ENCODE measurements around the gene JAK1. TPM values are rescaled to one million over a fixed set of nuclear protein-coding genes. Genes with fewer than 3 reads are reported as not detected.

Gene JAK1
- total RNA-seq, 1 donor from 2014 or later, result 110 TPM

DNA sequence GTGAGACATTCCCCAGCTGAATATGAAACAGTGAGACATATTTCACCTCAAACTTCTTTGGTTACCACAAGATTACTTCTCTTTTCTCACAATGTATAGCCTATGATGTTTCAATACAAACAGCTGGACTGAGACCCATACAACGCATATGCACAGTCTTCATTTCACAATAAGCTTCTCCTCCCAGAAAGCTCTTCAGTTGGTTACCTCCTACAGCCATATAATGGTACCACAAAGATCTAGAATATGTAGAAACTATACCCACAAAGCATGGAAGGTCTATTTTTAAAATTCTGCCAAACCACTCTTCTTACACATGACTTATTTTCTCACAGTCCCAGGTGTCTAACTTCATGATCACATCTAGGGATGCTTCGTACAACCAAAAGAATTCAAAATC is 70.8 kb downstream of the JAK1 start:
- no peak for DNase-seq (ENCODE audit: low read depth)
- TF ChIP-seq, protein P1, sequence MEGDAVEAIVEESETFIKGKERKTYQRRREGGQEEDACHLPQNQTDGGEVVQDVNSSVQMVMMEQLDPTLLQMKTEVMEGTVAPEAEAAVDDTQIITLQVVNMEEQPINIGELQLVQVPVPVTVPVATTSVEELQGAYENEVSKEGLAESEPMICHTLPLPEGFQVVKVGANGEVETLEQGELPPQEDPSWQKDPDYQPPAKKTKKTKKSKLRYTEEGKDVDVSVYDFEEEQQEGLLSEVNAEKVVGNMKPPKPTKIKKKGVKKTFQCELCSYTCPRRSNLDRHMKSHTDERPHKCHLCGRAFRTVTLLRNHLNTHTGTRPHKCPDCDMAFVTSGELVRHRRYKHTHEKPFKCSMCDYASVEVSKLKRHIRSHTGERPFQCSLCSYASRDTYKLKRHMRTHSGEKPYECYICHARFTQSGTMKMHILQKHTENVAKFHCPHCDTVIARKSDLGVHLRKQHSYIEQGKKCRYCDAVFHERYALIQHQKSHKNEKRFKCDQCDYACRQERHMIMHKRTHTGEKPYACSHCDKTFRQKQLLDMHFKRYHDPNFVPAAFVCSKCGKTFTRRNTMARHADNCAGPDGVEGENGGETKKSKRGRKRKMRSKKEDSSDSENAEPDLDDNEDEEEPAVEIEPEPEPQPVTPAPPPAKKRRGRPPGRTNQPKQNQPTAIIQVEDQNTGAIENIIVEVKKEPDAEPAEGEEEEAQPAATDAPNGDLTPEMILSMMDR (conservative IDR thresholded peaks at IDR 0.05; ENCODE audit: low read depth, low read length), result no peak

DNA sequence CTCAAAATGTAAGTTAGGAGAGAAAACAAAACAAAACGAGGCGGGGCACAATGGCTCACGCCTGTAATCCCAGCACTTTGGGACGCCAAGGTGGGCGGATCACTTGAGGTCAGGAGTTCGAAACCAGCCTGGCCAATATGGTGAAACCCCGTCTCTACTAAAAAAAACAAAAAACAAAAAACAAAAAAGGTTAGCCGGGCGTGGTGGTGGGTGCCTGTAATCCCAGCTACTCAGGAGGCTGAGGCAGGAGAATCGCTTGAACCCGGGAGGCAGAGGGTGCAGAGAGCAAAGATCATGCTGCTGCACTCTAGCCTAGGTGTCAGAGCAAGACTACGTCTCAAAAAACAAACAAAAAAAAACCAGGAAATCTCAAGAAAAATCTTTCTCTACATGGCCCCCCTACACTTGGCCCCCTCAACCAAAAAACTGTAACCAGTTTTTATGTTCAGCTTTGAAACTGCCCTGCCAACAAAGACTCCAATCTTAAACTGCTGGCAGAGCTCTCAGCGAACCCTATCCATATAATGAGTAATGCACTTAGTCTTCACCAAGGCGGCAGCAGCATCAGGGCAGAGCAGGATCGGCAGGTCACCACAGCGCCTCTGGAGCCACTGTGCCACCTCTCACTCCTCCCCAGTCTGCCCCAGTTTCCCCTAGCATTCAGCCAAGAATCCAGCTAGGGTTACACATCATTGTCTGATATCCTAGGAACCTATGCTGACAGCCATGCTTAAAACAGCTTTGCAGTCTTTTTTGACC is 71.7 kb downstream of the JAK1 start:
- TF ChIP-seq, protein P1 (conservative IDR thresholded peaks at IDR 0.05; ENCODE audit: low read depth, low read length), result peak; percentile 14
- H3K4me3 ChIP-seq (ENCODE audit: low read depth, low read length), result no peak overlapping the region
- DNase-seq (ENCODE audit: low read depth), result no peak

More for the DNA sequence above, 70.8 kb downstream of the JAK1 start:
- H3K4me3 ChIP-seq (ENCODE audit: low read depth, low read length), result no peak overlapping the region

DNA sequence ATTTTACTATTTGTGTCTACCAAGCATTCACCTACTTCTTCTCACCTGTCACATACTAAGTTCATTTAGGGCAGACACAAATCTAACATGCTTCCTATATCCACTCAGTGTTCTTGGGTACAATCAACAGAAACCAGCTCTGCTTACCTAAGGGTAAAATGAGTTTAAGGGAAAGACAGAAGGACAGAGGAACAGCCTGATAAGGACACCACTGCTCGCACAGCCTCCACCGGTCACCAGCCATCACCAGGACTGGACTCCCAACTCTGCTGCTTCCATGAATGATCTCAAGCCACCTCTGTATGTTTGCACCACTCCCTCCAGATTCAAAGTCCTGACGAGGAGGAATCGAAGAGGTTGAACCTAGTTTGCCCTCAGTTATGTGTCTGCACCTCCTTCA is 72.4 kb downstream of the JAK1 start:
- no peak overlapping the region for H3K4me3 ChIP-seq (ENCODE audit: low read depth, low read length)

DNA sequence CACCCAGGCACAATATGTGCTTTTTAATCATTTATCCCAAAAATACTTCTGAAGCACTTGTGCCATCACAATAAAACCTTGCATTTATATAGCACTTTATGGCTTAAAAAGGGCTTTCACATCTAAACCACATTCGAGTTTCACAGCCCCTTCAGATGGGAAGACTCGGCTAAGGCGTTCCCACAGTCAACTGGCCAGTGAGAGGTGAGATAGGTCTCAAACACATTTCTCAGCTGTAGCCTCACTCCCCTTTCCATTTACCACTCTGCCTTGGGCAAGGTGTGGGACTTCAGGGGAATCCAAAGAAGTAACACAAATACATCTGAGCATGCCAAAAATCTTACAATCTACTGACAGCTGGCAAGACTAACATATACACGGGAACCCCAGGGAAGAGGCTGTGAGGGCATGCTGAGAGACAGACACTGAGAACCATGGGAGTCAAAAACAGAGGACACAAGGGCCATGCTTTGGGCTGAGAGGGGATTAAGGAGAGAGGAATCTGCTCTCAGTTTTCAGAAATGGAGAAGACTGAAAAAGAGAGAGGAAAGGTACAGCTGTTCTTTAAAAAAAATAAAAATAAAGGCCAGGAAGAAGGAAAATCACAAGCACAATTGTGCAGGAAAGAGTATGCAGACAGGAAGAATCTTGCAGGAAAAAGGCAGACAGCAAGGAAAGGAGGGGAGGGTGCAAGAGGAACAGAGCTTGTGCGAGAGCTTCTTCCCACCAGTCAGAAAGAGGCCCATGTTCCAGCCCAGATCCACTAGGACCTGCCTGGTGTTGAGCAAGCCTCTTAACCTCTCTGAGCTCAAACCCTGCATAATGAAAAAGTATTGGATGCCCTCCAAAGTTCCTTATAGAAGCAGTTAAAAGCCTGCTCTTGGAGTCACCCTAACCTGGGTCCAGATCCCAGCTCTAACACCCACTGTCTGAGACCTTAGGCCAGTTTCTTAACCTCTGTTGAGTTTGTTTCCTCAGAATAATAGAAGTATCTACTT is 73.5 kb downstream of the JAK1 start:
- TF ChIP-seq, protein P1 (conservative IDR thresholded peaks at IDR 0.05; ENCODE audit: low read depth, low read length), result no peak
- H3K4me3 ChIP-seq (ENCODE audit: low read depth, low read length), result no peak overlapping the region
- no peak for DNase-seq (ENCODE audit: low read depth)

More for the DNA sequence above, 72.4 kb downstream of the JAK1 start:
- DNase-seq (ENCODE audit: low read depth), result no peak
- TF ChIP-seq, protein P1 (conservative IDR thresholded peaks at IDR 0.05; ENCODE audit: low read depth, low read length), result no peak

DNA sequence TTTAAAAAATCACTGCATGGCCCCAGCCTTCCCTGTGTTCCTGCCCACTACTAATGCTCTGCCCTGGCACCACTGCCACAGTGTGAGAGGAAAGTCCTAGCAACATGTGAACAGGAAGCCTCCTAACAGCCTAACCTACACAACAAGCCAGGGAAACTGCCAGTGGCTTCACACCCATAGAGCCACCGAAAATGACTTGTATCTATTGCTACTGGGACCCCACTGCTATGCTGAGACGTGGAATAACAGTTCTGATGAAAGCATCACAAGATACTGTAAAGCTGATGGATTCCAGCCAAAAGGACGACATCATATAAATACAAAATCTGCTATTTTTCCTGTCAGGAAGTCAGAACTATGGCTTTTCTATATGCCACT is 74.9 kb downstream of the JAK1 start:
- TF ChIP-seq, protein P1 (conservative IDR thresholded peaks at IDR 0.05; ENCODE audit: low read depth, low read length), result no peak
- H3K4me3 ChIP-seq (ENCODE audit: low read depth, low read length), result no peak overlapping the region
- no peak for DNase-seq (ENCODE audit: low read depth)

DNA sequence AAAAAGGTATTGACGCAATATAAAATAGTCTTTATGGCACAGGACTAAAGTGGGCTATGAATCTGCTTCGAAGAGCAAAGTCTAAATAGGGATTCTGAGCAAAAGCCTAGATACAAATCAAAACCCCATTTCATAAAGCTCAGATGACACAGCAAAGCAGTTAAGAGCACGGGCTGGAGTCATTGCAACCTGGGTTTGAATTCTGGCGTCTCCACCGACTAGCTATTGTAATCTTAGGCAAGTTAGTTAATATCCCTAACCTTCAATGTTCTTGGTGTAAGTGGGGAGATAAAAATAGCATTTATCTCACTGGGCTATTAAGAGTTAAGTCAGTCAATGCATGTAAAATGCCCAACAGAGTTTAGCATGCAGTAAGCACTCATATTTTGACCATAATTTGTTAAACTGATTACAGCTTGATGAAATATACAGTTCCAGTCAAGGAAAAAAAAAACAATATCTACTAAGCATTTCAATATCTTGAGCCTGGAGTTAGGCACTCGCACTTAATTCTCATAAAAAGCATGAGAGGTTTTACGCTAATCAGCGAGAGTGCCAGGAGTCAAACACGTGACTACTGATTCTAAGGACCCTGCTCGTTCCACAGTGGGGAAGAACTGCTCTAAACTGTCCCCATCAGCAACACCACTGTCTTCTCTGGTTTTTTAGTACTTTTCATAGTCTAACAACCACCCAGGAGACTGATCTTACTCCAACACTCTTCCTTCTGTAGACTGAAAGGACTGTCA is 75.5 kb downstream of the JAK1 start:
- TF ChIP-seq, protein P1 (conservative IDR thresholded peaks at IDR 0.05; ENCODE audit: low read depth, low read length), result no peak
- H3K4me3 ChIP-seq (ENCODE audit: low read depth, low read length), result no peak overlapping the region
- no peak for DNase-seq (ENCODE audit: low read depth)

All from epithelial cell of proximal tubule (primary cell).